Endothelial cell of umbilical vein (primary cell): ENCODE results near the gene RANBP6. TPM values are rescaled to one million over a fixed set of nuclear protein-coding genes. Genes with fewer than 3 reads are reported as not detected.

Source experiments
- BruUV-seq: library from RNA; stranded (reverse); fragments of 400-500 nt; replicated peaks from 2 replicates; lab custom pipeline; 2021; lab: Mats Ljungman, UMichigan
- CTCF ChIA-PET: fragments of 300-600, 350-600 bp; sonication (Branson Sonifier 250); formaldehyde crosslinking; loops from one replicate; lab custom pipeline; 2021; ENCODE audit warnings: antibody characterized with exemption, inconsistent platforms; lab: Charles Lee
- POLR2A ChIA-PET: fragments of 300-600, 350-600 bp; sonication (Branson Sonifier 250); formaldehyde crosslinking; loops from one replicate; lab custom pipeline; 2021; ENCODE audit warnings: antibody characterized with exemption, inconsistent platforms; lab: Charles Lee
- DNase-seq: peaks from one replicate; pipeline ENCODE4 v3.0.0-alpha.2; 2011; ENCODE audit warnings: low read depth, low spot score
- FAIRE-seq: peaks from 2 replicates; lab custom pipeline; 2011; peaks lifted over from hg19 to GRCh38; lab: Jason Lieb, UNC
- H2AFZ ChIP-seq: 2 replicates; pipeline ENCODE4 v1.6.0; 2012; ENCODE audit warnings: low read depth, low read length, control low read depth, inconsistent platforms
- H3K27ac ChIP-seq: 2 replicates; pipeline ENCODE4 v1.5.1; 2011; ENCODE audit warnings: low read depth, mild to moderate bottlenecking, control low read depth, low read length, moderate library complexity; ENCODE audit not compliant: insufficient read depth
- H3K27me3 ChIP-seq, 2 experiments: 2 replicates each; pipeline versions ENCODE4 v1.6.0 to v1.6.1; 2011; ENCODE audit warnings: low read length in 2 of 2, mixed read lengths in 1 of 2; ENCODE audit not compliant: control insufficient read depth in 2 of 2, insufficient read depth in 2 of 2
- H3K36me3 ChIP-seq, 2 experiments: 2 replicates in 1 of 2; 3 replicates in 1 of 2; pipeline ENCODE4 v1.5.1; 2011; ENCODE audit warnings: low read length in 2 of 2, mild to moderate bottlenecking in 1 of 2, moderate library complexity in 1 of 2; ENCODE audit not compliant: control insufficient read depth in 2 of 2, insufficient read depth in 2 of 2; ENCODE audit errors: extremely low read depth in 1 of 2
- H3K4me1 ChIP-seq: 3 replicates; pipeline ENCODE4 v1.5.1; 2011; ENCODE audit warnings: mild to moderate bottlenecking, low read length; ENCODE audit not compliant: control insufficient read depth, insufficient read depth; ENCODE audit errors: extremely low read depth
- H3K4me2 ChIP-seq: 2 replicates; pipeline ENCODE4 v1.6.1; 2011; ENCODE audit warnings: low read length, control low read depth, mixed read lengths; ENCODE audit not compliant: insufficient read depth
- H3K4me3 ChIP-seq, 3 experiments: fragments of 200-600 bp in 1 of 3; sonication (generic), shearing (Covaris generic) in 1 of 3; replicated peaks in 1 of 3; 2 replicates each; pipeline ENCODE4 v1.5.1; 2011 to 2016; ENCODE audit warnings: control low read depth in 3 of 3, low read length in 3 of 3, mild to moderate bottlenecking in 2 of 3, inconsistent platforms in 1 of 3, low read depth in 1 of 3, moderate library complexity in 1 of 3; ENCODE audit not compliant: insufficient read depth in 1 of 3
- H3K79me2 ChIP-seq: 2 replicates; pipeline ENCODE4 v1.6.0; 2012; ENCODE audit warnings: low read length, inconsistent platforms; ENCODE audit not compliant: control insufficient read depth, insufficient read depth
- H3K9ac ChIP-seq: replicated peaks from 2 replicates; pipeline ENCODE3; 2011; ENCODE audit warnings: low read length, control low read depth; ENCODE audit not compliant: insufficient read depth; ENCODE audit errors: extremely low read depth
- H3K9me1 ChIP-seq: replicated peaks from 3 replicates; pipeline ENCODE4 v1.6.0; 2011; ENCODE audit warnings: mild to moderate bottlenecking, low read length; ENCODE audit not compliant: control insufficient read depth, insufficient read depth; ENCODE audit errors: extremely low read depth
- H3K9me3 ChIP-seq: replicated peaks from 2 replicates; pipeline ENCODE4 v1.5.1; 2012; ENCODE audit warnings: low read length, inconsistent platforms; ENCODE audit not compliant: control insufficient read depth, insufficient read depth
- H4K20me1 ChIP-seq: replicated peaks from 2 replicates; pipeline ENCODE3; 2011; ENCODE audit warnings: mild to moderate bottlenecking, low read length; ENCODE audit not compliant: control insufficient read depth, insufficient read depth; ENCODE audit errors: extremely low read depth
- CTCF ChIP-seq, 2 donors: IDR thresholded peaks; 1 replicate in 1 of 2; 2 replicates in 1 of 2; pipeline ENCODE4 v1.5.1; 2011; ENCODE audit warnings: low read length in 2 of 2, mild to moderate bottlenecking in 2 of 2, moderate library complexity in 2 of 2, control low read depth in 1 of 2, inconsistent platforms in 1 of 2, low read depth in 1 of 2; ENCODE audit not compliant: insufficient read depth in 1 of 2; ENCODE audit errors: extremely low read depth in 1 of 2
- EZH2 ChIP-seq: IDR thresholded peaks from 2 replicates; pipeline ENCODE4 v1.6.1; 2012; ENCODE audit warnings: borderline replicate concordance, low read depth, mild to moderate bottlenecking, moderate library complexity, low read length, inconsistent platforms; ENCODE audit not compliant: severe bottlenecking
- FOS ChIP-seq: IDR thresholded peaks from 2 replicates; pipeline ENCODE4 v1.6.1; 2011; ENCODE audit warnings: mild to moderate bottlenecking, low read length, moderate library complexity, borderline replicate concordance; ENCODE audit not compliant: insufficient read depth
- GATA2 ChIP-seq: IDR thresholded peaks from 2 replicates; pipeline ENCODE4 v1.7.0; 2011; ENCODE audit warnings: low read depth, mild to moderate bottlenecking, moderate library complexity, mixed read lengths, low read length; ENCODE audit not compliant: insufficient read length, insufficient read depth
- JUN ChIP-seq: IDR thresholded peaks from 2 replicates; pipeline ENCODE4 v1.6.1; 2011; ENCODE audit warnings: borderline replicate concordance, low read depth; ENCODE audit not compliant: insufficient read length, insufficient read depth
- MAX ChIP-seq: IDR thresholded peaks from 2 replicates; pipeline ENCODE4 v1.6.1; 2011; ENCODE audit not compliant: insufficient read depth, insufficient read length
- MYC ChIP-seq: IDR thresholded peaks from one replicate; pipeline ENCODE4 v1.6.1; 2011; ENCODE audit warnings: mild to moderate bottlenecking, low read depth, low read length
- POLR2A ChIP-seq: IDR thresholded peaks from 2 replicates; pipeline ENCODE4 v1.6.1; 2012; ENCODE audit warnings: low read depth, mild to moderate bottlenecking, control low read depth, low read length
- POLR2AphosphoS5 ChIP-seq: IDR thresholded peaks from 2 replicates; pipeline ENCODE4 v1.6.1; 2012; ENCODE audit warnings: low read depth, mild to moderate bottlenecking, control low read depth, low read length, moderate library complexity; ENCODE audit not compliant: insufficient read depth
- dilution Hi-C: fragments of 300-500 bp; cut with MboI; formaldehyde crosslinking; loops from one replicate; pipeline ENCODE4 v1.15.0; 2019; ENCODE audit warnings: low sequenced_read_pairs; ENCODE audit not compliant: extremely low pct_ligation_motif_present
- intact Hi-C: fragments of 100-400 bp; cut with micrococcal nuclease; formaldehyde crosslinking; loops from one replicate; pipeline ENCODE4 v1.10.0; 2022
- polyA plus RNA-seq, 4 experiments: library from polyadenylated mRNA; depleted of rRNA in 3 of 4; stranded (reverse) in 3 of 4; unstranded in 1 of 4; fragments of >200 nt; gene quantifications; 2 replicates each; pipeline versions ENCODE4 v1.2.1 to v1.2.3, GENCODE V29; 2011 to 2012; ENCODE audit warnings: missing spikeins in 1 of 4
- total RNA-seq: library from RNA; stranded (reverse); gene quantifications from 2 replicates; pipeline ENCODE4 v1.2.3, GENCODE V29; 2021

The RANBP6 gene
- total and polyA plus RNA-seq, 2 donors (not counting 3 experiments of a cell fraction or from before 2014, with no cell fraction given): 5.3 to 20.9 TPM

GRCh38 chr9:6049798-6050197 is 34.4 kb upstream of the RANBP6 start:
- H4K20me1 ChIP-seq: no peaks in the 10 kb centered on the region
- no peaks in the 10 kb centered on the region for H3K4me1 ChIP-seq
- no peaks in the 10 kb centered on the region for H3K36me3 ChIP-seq
- H3K4me3 ChIP-seq: no peak overlapping the region
- no peaks in the 10 kb centered on the region for H3K9me1 ChIP-seq
- ChIA-PET CTCF (interaction anchor here (1.0 to 6.5 kb wide), 5 partner anchors 26 to 258 kb away, joined by 3 to 417 read pairs (median 11); no protein-coding TSS in a partner anchor), POLR2A (no interaction called here)
- no peak overlapping the region for H3K4me2 ChIP-seq
- peaks cover 2 to 9% of the 10 kb centered on the region in 2 experiments for H3K27me3 ChIP-seq
- dilution Hi-C loops (no loop called here), intact Hi-C loops (loop anchor here (1.0 to 10.0 kb wide), 3 partner anchors 163 to 435 kb away; no protein-coding TSS in a partner anchor)
- no TSS peak for BruUV-seq
- no peak overlapping the region for H3K27ac ChIP-seq
- peak; percentile 22 to 33 for TF ChIP-seq CTCF (IDR thresholded peaks at IDR 0.05; ENCODE audit: extremely low read depth in 1 of 2, insufficient read depth in 1 of 2, low read depth in 1 of 2, low read length in 2 of 2)
- no peak for TF ChIP-seq GATA2
- DNase-seq (peak; percentile 21), FAIRE-seq (no peak)
- H2AFZ ChIP-seq: no peak overlapping the region
- no peaks in the 10 kb centered on the region for H3K79me2 ChIP-seq
- H3K9ac ChIP-seq: no peak overlapping the region
- no peaks in the 10 kb centered on the region for H3K9me3 ChIP-seq

GRCh38 chr9:6048039-6048438 is 32.6 kb upstream of the RANBP6 start:
- Histone ChIP-seq H3K27me3 (peaks cover 3 to 9% of the 10 kb centered on the region in 2 experiments), H3K4me1 (no peaks in the 10 kb centered on the region), H2AFZ (no peak overlapping the region), H3K27ac (no peak overlapping the region), H3K4me3 (no peak overlapping the region), H3K36me3 (no peaks in the 10 kb centered on the region), H3K79me2 (no peaks in the 10 kb centered on the region), H3K9me3 (no peaks in the 10 kb centered on the region), H3K4me2 (no peak overlapping the region), H3K9me1 (no peaks in the 10 kb centered on the region), H4K20me1 (no peaks in the 10 kb centered on the region), H3K9ac (no peak overlapping the region)
- BruUV-seq: no TSS peak
- POLR2A ChIA-PET: no interaction called here
- intact Hi-C loops (no loop called here), dilution Hi-C loops (no loop called here)
- FAIRE-seq (no peak), DNase-seq (no peak)
- CTCF ChIA-PET: interaction anchor here (2.5 kb wide), 2 partner anchors 24 to 249 kb away, joined by 9 to 12 read pairs; no protein-coding TSS in a partner anchor
- no peak for TF ChIP-seq CTCF (IDR thresholded peaks at IDR 0.05; ENCODE audit: extremely low read depth in 1 of 2, insufficient read depth in 1 of 2, low read depth in 1 of 2, low read length in 2 of 2)
- no peak for TF ChIP-seq FOS
- no peak for TF ChIP-seq GATA2
- TF ChIP-seq EZH2: no peak
- no peak for TF ChIP-seq MYC
- no peak for TF ChIP-seq MAX
- no peak for TF ChIP-seq POLR2AphosphoS5
- TF ChIP-seq JUN: no peak
- no peak for TF ChIP-seq POLR2A
